D721Med (cell line): ENCODE measurements around the gene CACTIN.

Experiments
- DNase-seq: peaks from one replicate; pipeline ENCODE4 v3.0.0; 2011; ENCODE audit warnings: low spot score; ENCODE audit not compliant: insufficient read length
- FAIRE-seq: peaks from 2 replicates; lab custom pipeline; 2011; peaks lifted over from hg19 to GRCh38; lab: Jason Lieb, UNC
- TF ChIP-seq, protein P1 (sequence below): IDR thresholded peaks from 2 replicates; pipeline ENCODE4 v1.5.1; 2012; ENCODE audit warnings: mild to moderate bottlenecking, control low read depth; ENCODE audit not compliant: insufficient read depth; ENCODE audit errors: missing control alignments

CACTIN gene

DNA sequence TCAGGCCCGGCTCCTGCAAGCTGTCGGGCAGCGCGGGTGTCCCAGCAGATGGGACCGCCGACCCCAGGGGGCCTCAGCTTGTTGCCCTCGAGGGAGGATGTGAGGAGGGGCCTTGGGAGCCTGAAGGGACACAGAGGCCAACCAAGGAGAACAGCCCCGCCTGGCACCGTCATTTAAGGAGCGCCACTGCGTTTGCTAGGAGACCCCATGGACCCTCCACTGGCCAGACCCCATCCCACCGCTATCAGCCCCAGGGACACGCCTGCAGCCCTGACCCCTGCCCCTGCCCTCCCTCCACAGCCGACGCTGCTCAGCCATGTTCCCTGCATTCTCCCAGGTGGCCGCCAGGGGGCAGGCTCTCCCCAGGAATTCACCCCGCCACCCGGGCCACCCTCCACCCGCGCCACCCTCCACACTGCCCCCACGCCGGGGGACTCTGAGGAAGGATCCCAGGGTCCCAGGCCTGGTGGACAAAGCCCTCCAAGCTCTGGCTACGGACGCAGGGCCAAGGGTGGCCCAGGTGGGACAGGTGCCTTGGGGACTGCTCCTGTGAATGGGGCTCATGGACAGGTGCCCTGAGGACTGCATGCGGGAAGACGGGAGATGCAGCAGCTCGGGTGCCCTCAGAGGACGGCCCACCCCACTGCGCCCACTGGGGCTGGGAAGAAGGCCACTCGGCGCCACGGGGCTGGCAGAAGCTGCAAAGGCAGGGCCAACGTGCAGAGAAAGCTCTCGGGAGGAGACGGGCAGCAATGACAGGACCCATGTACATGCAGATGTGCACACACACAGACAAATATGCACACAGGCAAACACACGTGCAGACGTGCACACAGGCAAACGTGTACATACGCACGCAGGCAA is 39.3 kb upstream of the CACTIN start:
- TF ChIP-seq, protein P1, sequence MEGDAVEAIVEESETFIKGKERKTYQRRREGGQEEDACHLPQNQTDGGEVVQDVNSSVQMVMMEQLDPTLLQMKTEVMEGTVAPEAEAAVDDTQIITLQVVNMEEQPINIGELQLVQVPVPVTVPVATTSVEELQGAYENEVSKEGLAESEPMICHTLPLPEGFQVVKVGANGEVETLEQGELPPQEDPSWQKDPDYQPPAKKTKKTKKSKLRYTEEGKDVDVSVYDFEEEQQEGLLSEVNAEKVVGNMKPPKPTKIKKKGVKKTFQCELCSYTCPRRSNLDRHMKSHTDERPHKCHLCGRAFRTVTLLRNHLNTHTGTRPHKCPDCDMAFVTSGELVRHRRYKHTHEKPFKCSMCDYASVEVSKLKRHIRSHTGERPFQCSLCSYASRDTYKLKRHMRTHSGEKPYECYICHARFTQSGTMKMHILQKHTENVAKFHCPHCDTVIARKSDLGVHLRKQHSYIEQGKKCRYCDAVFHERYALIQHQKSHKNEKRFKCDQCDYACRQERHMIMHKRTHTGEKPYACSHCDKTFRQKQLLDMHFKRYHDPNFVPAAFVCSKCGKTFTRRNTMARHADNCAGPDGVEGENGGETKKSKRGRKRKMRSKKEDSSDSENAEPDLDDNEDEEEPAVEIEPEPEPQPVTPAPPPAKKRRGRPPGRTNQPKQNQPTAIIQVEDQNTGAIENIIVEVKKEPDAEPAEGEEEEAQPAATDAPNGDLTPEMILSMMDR: peak; percentile 68
- peak; percentile 77 for DNase-seq
- FAIRE-seq: no peak

DNA sequence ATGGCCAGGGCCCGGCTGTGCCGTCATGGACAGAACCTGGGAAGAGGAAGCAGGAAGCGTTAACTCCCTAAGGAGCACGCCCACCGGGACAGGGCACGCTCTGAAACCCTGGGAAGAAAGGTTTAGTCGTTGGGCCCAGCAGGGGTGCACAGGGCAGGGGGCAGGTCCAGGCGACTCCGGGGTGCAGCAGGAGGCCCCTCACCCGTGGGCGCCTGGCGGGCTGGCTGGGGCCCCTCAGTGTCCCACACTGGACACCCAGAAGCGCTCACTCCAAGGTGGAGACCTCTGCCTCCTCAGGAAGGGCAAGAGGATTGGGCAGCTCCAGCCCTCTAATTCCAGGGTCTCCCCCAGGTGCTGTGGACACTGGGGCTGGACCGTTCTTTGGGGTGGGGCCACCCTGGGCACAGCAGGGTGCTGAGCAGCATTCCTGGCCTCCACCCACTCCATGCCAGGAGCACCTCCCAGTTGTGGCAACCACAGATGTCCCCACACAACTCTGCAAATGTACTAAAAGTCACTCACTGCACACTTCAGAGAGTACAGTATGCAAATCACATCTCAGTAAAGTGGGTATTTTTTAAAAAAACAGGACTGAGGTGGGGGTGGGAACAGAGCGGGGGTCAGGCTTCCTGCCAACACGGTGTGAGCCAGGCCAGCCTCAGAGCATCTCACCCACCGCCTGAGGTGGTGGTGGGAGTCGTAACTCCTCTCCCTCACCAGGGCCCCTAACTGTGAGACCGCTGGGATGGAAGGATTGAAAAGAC is 38.5 kb upstream of the CACTIN start:
- no peak for DNase-seq
- no peak for FAIRE-seq
- TF ChIP-seq, protein P1: no peak

GRCh38 chr19:3663838-3664237 is 37.2 kb upstream of the CACTIN start:
- TF ChIP-seq, protein P1: no peak
- FAIRE-seq: no peak
- DNase-seq: no peak

GRCh38 chr19:3661284-3662238 is 35.0 kb upstream of the CACTIN start:
- TF ChIP-seq, protein P1: no peak
- FAIRE-seq (no peak), DNase-seq (no peak)

DNA sequence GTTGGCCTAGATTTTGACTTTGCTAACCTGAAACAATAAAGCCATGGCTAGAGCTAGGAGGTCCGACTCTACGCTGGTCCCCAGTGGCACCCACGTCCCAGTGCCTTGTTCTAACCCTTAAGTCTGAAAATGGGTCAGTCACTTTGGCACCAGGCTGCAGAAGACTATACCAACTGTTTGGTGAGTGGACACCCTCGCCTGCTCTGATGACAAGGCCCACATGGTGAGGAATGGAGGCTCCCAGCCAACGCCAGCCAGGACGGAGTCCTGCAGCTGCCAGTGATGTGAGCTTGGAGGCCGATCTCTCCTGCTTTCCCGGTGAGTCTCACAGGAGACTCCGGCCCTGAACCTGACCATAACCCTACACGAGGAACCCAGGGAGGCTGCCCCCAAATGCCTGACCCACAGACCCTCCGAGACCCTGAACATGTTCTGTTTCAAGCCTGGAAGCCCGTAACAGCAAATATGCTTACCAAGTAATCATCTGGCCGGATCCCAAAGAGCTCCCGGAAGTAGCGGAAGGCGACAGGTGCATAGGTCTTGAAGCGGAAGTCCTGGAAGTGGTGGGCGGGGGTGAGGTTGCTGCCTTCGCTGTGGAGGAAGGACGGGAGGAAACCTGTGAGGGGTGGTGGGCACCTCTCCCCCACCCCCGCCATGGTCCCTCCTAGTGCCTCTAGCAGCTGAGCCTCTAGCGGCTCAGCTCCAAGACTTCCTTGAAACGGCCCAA is 34.1 kb upstream of the CACTIN start:
- no peak for FAIRE-seq
- TF ChIP-seq, protein P1: no peak
- DNase-seq: no peak

DNA sequence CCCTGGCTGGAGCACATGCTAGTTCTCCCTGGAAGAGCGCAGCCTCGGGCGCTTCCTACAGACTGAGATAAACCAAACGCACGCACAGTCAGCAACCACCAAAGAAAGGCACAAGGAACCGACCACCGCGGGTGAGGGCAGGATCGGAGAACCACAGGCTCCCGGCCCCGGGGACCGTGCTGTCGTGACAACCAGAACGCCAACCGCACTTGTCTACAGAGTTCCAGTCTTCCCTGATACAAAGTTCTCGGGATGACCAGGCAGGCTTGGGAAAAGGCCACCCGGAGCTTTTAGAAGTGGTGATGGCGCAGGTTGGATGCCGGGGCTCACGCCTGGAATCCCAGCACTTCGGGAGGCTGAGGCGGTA is 33.1 kb upstream of the CACTIN start:
- TF ChIP-seq, protein P1: no peak
- FAIRE-seq (no peak), DNase-seq (no peak)
